K562 (cell line): Measurements from ENCODE around the gene ATP6V1A. TPM values are rescaled to one million over a fixed set of nuclear protein-coding genes. Genes with fewer than 3 reads are reported as not detected.
A peak's percentile ranks its signal among the peaks of the same experiment; 100 is the strongest.

Experiments
- EP300 ChIP-seq: IDR thresholded peaks from 2 replicates; pipeline ENCODE4 v1.6.1; 2012; ENCODE audit warnings: low read length, improper control_type of control experiment
- GTF2E2 ChIP-seq: fragments of 200-800 bp; sonication (Bioruptor generic); IDR thresholded peaks from 2 replicates; pipeline ENCODE4 v1.6.1; 2016; ENCODE audit warnings: missing genetic modification characterization, missing compliant biosample characterization
- HOXB6 ChIP-seq: fragments of 250-450 bp; sonication (Bioruptor Pico); IDR thresholded peaks from 2 replicates; pipeline ENCODE4 v1.5.1; 2022; ENCODE audit warnings: mild to moderate bottlenecking, borderline replicate concordance
- ILK ChIP-seq: fragments of 450-650 bp; IDR thresholded peaks from 2 replicates; pipeline ENCODE4 v1.6.1; 2016; ENCODE audit warnings: missing genetic modification characterization, low read depth, mild to moderate bottlenecking, missing compliant biosample characterization, moderate library complexity, borderline replicate concordance
- L3MBTL2 ChIP-seq: fragments of 450-650 bp; IDR thresholded peaks from 2 replicates; pipeline ENCODE4 v1.6.1; 2016; ENCODE audit warnings: mild to moderate bottlenecking, moderate library complexity
- LCOR ChIP-seq: sonication (generic); formaldehyde crosslinking; IDR thresholded peaks from 2 replicates; pipeline ENCODE4 v1.8.0; 2022; ENCODE audit warnings: mild to moderate bottlenecking, missing genetic modification reagents
- MCM2 ChIP-seq: fragments of 450-650 bp; IDR thresholded peaks from 2 replicates; pipeline ENCODE4 v1.6.1; 2017; ENCODE audit warnings: low read depth, mild to moderate bottlenecking
- NFYB ChIP-seq: IDR thresholded peaks from 2 replicates; pipeline ENCODE4 v1.6.1; 2011; ENCODE audit warnings: mild to moderate bottlenecking, moderate library complexity; ENCODE audit not compliant: insufficient read length; ENCODE audit errors: extremely low read depth
- PCBP2 ChIP-seq: fragments of 200-400 bp; formaldehyde crosslinking; IDR thresholded peaks from 2 replicates; pipeline ENCODE4 v1.6.1; 2018; ENCODE audit warnings: low read length, low read depth, mild to moderate bottlenecking, moderate library complexity; ENCODE audit not compliant: poor library complexity, severe bottlenecking
- PHTF2 ChIP-seq: fragments of 250-450 bp; sonication (Bioruptor Pico); IDR thresholded peaks from 2 replicates; pipeline ENCODE4 v1.5.0; 2021; ENCODE audit warnings: mild to moderate bottlenecking
- PTTG1 ChIP-seq: fragments of 450-650 bp; IDR thresholded peaks from 2 replicates; pipeline ENCODE4 v1.6.1; 2016; ENCODE audit warnings: low read depth, mild to moderate bottlenecking, missing genetic modification characterization, missing compliant biosample characterization
- SMARCE1 ChIP-seq: fragments of 450-650 bp; IDR thresholded peaks from 2 replicates; pipeline ENCODE4 v1.7.1; 2016; ENCODE audit warnings: mild to moderate bottlenecking
- SRSF9 ChIP-seq: fragments of 200-400 bp; formaldehyde crosslinking; IDR thresholded peaks from 2 replicates; pipeline ENCODE4 v1.6.1; 2017; ENCODE audit warnings: low read depth, low read length, borderline replicate concordance
- ZNF316 ChIP-seq: fragments of 450-650 bp; IDR thresholded peaks from 2 replicates; pipeline ENCODE4 v1.6.1; 2016
- polyA plus RNA-seq, 8 experiments: library from polyadenylated mRNA; depleted of rRNA in 4 of 8; stranded (reverse) in 5 of 8; unstranded in 3 of 8; fragments of >200 nt; fragmentation: Nextera tagmentation in 2 of 8; fragmentation: Illumina TruSeq in 1 of 8; extraction: Ambion mirVana in 2 of 8; extraction: Trizol in 1 of 8; gene quantifications; 2 replicates each; pipeline versions ENCODE4 v1.2.1 to v1.2.3, GENCODE V29; 2011 to 2014; ENCODE audit warnings: inconsistent platforms in 1 of 8, missing spikeins in 1 of 8
- total RNA-seq, 7 experiments: library from RNA; depleted of rRNA in 6 of 7; stranded (reverse); fragments of >200 nt in 6 of 7; fragmentation: Illumina TruSeq in 2 of 7; extraction: Trizol in 2 of 7; gene quantifications; 2 replicates each; pipeline versions ENCODE4 v1.2.1 to v1.2.3, GENCODE V29; 2011 to 2021; ENCODE audit warnings: low replicate concordance in 1 of 7
- TF ChIP-seq, protein P1 (sequence below), 2 experiments: fragments of 450-650 bp in 1 of 2; IDR thresholded peaks; 2 replicates each; pipeline ENCODE4 v1.6.1; 2011 to 2017; ENCODE audit warnings: low read depth in 2 of 2, antibody characterized with exemption in 1 of 2, borderline replicate concordance in 1 of 2, low read length in 1 of 2, mild to moderate bottlenecking in 1 of 2, mixed read lengths in 1 of 2; ENCODE audit not compliant: control insufficient read depth in 1 of 2
- TF ChIP-seq, protein P2 (sequence below), 2 experiments: fragments of 250-450 bp in 1 of 2; fragments of 450-650 bp in 1 of 2; sonication (Bioruptor Pico) in 1 of 2; IDR thresholded peaks; 2 replicates each; pipeline versions ENCODE4 v1.6.1 to v1.8.0; 2016 to 2021; ENCODE audit warnings: mild to moderate bottlenecking in 2 of 2, moderate library complexity in 2 of 2, missing compliant biosample characterization in 1 of 2, missing genetic modification characterization in 1 of 2
- TF ChIP-seq, protein P3 (sequence below): IDR thresholded peaks from 2 replicates; pipeline ENCODE4 v1.6.1; 2011; ENCODE audit warnings: borderline replicate concordance, low read depth, mild to moderate bottlenecking, moderate library complexity, low read length; ENCODE audit not compliant: insufficient read depth, poor library complexity, severe bottlenecking
- TF ChIP-seq, protein P4 (sequence below): sonication (generic); formaldehyde crosslinking; IDR thresholded peaks from 2 replicates; pipeline ENCODE4 v1.8.0; 2022; ENCODE audit warnings: missing genetic modification reagents, mild to moderate bottlenecking, borderline replicate concordance

Gene ATP6V1A
- total and polyA plus RNA-seq, 9 of the 15 experiments (the other 6 are each of a cell fraction or from before 2014, with no cell fraction given), result 23.6 to 57.1 (median 39.9) TPM

DNA sequence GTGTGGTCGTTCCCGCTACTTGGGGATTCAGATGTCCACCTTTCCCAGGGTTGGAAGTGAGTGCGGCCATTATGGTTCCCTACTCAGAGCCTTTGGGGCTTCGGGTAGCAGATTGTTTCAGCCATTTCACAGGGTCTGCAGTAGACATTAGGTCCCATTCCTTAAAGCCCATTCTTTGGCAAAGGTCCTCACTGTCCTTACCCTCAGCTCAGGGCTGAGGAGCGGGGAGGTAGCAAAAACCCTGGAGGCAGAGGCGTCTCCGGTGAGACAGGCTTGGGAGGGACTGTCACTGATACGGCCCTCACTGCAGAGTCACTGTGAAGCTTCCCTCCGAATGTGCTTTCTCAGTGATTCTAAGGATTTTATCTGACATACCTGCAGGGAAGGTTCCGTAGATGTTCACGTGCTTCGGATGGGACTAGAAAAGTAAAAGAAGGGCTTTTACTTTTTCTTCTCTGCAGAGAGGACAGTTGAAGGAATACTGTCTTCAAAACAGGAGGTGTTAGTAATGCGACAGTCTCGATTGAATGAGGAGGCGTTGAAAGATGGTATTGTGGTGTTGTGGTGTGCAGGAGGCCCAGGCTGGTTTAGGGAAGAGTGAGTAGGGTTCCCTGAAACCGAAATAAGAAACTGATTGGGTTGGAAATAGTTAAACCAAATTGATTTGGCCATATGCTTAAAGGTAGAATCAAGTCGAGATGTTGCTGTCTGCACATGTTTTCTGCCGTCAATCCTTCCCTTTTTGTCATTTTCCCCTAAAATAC, 630 bp downstream of the ATP6V1A start (continued):
- TF ChIP-seq PTTG1 (tag) (no peak), SRSF9 (no peak), HOXB6 (CRISPR knock-in tag) (no peak), ZNF316 (peak; percentile 30; the same call in 1 of the 2 replicates), EP300 (no peak), LCOR (CRISPR knock-in tag) (no peak), L3MBTL2 (peak; percentile 44; the same call in 1 of the 2 replicates), MCM2 (no peak), NFYB (no peak), ILK (tag) (no peak), PHTF2 (CRISPR knock-in tag) (0 out of 2 replicates have a peak, but pooled peaks have one; percentile 45), GTF2E2 (tag) (no peak), SMARCE1 (no peak), PCBP2 (no peak)
- TF ChIP-seq, protein P1, sequence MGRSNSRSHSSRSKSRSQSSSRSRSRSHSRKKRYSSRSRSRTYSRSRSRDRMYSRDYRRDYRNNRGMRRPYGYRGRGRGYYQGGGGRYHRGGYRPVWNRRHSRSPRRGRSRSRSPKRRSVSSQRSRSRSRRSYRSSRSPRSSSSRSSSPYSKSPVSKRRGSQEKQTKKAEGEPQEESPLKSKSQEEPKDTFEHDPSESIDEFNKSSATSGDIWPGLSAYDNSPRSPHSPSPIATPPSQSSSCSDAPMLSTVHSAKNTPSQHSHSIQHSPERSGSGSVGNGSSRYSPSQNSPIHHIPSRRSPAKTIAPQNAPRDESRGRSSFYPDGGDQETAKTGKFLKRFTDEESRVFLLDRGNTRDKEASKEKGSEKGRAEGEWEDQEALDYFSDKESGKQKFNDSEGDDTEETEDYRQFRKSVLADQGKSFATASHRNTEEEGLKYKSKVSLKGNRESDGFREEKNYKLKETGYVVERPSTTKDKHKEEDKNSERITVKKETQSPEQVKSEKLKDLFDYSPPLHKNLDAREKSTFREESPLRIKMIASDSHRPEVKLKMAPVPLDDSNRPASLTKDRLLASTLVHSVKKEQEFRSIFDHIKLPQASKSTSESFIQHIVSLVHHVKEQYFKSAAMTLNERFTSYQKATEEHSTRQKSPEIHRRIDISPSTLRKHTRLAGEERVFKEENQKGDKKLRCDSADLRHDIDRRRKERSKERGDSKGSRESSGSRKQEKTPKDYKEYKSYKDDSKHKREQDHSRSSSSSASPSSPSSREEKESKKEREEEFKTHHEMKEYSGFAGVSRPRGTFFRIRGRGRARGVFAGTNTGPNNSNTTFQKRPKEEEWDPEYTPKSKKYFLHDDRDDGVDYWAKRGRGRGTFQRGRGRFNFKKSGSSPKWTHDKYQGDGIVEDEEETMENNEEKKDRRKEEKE (IDR thresholded peaks at IDR 0.05; ENCODE audit: borderline replicate concordance in 1 of 2, control insufficient read depth in 1 of 2, low read depth in 2 of 2, low read length in 1 of 2), result no peak
- TF ChIP-seq, protein P2, sequence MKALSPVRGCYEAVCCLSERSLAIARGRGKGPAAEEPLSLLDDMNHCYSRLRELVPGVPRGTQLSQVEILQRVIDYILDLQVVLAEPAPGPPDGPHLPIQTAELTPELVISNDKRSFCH (CRISPR knock-in tag; IDR thresholded peaks at IDR 0.05), result no peak
- TF ChIP-seq, protein P2 (tag; IDR thresholded peaks at IDR 0.05), result no peak
- TF ChIP-seq, protein P3, sequence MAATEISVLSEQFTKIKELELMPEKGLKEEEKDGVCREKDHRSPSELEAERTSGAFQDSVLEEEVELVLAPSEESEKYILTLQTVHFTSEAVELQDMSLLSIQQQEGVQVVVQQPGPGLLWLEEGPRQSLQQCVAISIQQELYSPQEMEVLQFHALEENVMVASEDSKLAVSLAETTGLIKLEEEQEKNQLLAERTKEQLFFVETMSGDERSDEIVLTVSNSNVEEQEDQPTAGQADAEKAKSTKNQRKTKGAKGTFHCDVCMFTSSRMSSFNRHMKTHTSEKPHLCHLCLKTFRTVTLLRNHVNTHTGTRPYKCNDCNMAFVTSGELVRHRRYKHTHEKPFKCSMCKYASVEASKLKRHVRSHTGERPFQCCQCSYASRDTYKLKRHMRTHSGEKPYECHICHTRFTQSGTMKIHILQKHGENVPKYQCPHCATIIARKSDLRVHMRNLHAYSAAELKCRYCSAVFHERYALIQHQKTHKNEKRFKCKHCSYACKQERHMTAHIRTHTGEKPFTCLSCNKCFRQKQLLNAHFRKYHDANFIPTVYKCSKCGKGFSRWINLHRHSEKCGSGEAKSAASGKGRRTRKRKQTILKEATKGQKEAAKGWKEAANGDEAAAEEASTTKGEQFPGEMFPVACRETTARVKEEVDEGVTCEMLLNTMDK, result no peak
- TF ChIP-seq, protein P4, sequence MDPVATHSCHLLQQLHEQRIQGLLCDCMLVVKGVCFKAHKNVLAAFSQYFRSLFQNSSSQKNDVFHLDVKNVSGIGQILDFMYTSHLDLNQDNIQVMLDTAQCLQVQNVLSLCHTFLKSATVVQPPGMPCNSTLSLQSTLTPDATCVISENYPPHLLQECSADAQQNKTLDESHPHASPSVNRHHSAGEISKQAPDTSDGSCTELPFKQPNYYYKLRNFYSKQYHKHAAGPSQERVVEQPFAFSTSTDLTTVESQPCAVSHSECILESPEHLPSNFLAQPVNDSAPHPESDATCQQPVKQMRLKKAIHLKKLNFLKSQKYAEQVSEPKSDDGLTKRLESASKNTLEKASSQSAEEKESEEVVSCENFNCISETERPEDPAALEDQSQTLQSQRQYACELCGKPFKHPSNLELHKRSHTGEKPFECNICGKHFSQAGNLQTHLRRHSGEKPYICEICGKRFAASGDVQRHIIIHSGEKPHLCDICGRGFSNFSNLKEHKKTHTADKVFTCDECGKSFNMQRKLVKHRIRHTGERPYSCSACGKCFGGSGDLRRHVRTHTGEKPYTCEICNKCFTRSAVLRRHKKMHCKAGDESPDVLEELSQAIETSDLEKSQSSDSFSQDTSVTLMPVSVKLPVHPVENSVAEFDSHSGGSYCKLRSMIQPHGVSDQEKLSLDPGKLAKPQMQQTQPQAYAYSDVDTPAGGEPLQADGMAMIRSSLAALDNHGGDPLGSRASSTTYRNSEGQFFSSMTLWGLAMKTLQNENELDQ (CRISPR knock-in tag), result no peak
